Colonic mucosa (tissue), 4 donors: ENCODE measurements around the gene WDR64. TPM values are rescaled to one million over a fixed set of nuclear protein-coding genes. Genes with fewer than 3 reads are reported as not detected.

Experiments
- DNase-seq: peaks from one replicate; pipeline ENCODE4 v3.0.0-alpha.2; 2020
- H3K27ac ChIP-seq: fragments of 200-600 bp; one replicate; pipeline ENCODE4 v1.8.0; 2021
- H3K27me3 ChIP-seq: fragments of 200-600 bp; one replicate; pipeline ENCODE4 v1.8.0; 2021
- H3K36me3 ChIP-seq: fragments of 200-600 bp; one replicate; pipeline ENCODE4 v1.8.0; 2021
- H3K4me1 ChIP-seq: fragments of 200-600 bp; one replicate; pipeline ENCODE4 v1.8.0; 2021; ENCODE audit warnings: mild to moderate bottlenecking
- H3K4me3 ChIP-seq: fragments of 200-600 bp; one replicate; pipeline ENCODE4 v1.8.0; 2021
- H3K9ac ChIP-seq, 2 donors: one replicate each; pipeline ENCODE4 v1.7.0; 2013; ENCODE audit warnings: control low read depth in 2 of 2, low read depth in 2 of 2, low read length in 2 of 2
- H3K9me3 ChIP-seq: fragments of 200-600 bp; one replicate; pipeline ENCODE4 v1.8.0; 2021
- CTCF ChIP-seq: fragments of 200-600 bp; IDR thresholded peaks from one replicate; pipeline ENCODE4 v1.8.0; 2022; ENCODE audit warnings: antibody characterized with exemption, mild to moderate bottlenecking
- intact Hi-C: fragments of 100-400 bp; cut with DNase I; formaldehyde crosslinking; loops from one replicate; pipeline ENCODE4 v1.14.1; 2022
- total RNA-seq, 2 donors: library from RNA; stranded (reverse); fragmentation: NEBNext Ultra II Directional in 1 of 2; extraction: Animal tissue kit (Norgen Biotek cat#: 25700) in 1 of 2; gene quantifications; one replicate each; pipeline ENCODE4 v1.2.1, GENCODE V29; 2021
- donor health status: healthy.
- donor health status: DM: no; HTN: no; CAD: no.
- donor health status: DM: no; HTN: no; CAD: no.

WDR64 gene
- total RNA-seq, 2 donors from 2014 or later = not detected

DNA sequence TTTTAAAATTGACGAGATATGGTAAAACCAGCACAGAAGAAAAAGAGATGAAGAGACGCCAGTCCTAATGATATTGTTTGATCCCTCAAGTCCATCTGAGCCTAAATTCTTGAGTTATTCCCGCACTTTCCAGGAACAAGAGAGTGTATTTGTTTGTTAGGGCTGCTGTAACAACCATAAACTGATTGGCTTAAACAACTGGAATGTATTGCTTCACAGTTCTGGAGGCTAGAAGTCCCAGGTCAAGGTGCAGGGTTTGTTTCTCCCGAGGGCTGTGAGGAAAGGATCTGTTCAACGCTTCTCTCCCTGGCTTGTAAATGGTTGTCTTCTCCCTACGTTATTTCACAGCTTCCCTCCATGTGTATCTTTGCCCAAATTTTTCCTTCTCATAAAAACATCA lies 188.1 kb downstream of the WDR64 start:
- H3K9me3 ChIP-seq = no peaks in the 10 kb centered on the region
- H3K27me3 ChIP-seq = no peaks in the 10 kb centered on the region
- no peak for TF ChIP-seq CTCF
- no peak overlapping the region for H3K27ac ChIP-seq
- H3K4me1 ChIP-seq = no peaks in the 10 kb centered on the region
- no peaks in the 10 kb centered on the region for H3K36me3 ChIP-seq
- H3K4me3 ChIP-seq = no peak overlapping the region
- no peak for DNase-seq
- no peak overlapping the region for H3K9ac ChIP-seq
- intact Hi-C loops = no loop called here

DNA sequence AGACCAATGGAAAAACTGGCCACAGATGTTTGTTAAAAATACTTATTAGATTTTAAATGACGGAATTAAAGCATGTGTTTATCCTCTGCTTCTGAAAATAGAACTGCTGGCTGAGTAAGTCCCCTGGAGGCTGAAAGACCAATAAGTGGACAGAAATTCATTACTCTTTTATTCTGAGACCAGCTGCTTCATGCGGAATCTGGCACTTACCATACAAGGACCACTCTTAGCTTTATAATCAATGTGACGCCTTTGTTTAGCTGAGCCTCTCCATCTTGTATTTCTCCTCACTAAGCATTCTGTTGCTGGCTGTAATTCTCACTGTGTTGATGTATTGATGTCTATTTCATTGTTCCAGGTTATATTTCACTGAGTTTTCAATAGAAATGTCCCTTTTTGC lies 189.6 kb downstream of the WDR64 start:
- Histone ChIP-seq H3K36me3 (no peaks in the 10 kb centered on the region), H3K27me3 (no peaks in the 10 kb centered on the region), H3K4me1 (no peaks in the 10 kb centered on the region), H3K9ac (no peak overlapping the region), H3K4me3 (no peak overlapping the region), H3K27ac (no peak overlapping the region), H3K9me3 (no peaks in the 10 kb centered on the region)
- no peak for DNase-seq
- no peak for TF ChIP-seq CTCF
- intact Hi-C loops = no loop called here

GRCh38 chr1:241842565-241842964 lies 190.5 kb downstream of the WDR64 start:
- no peak for TF ChIP-seq CTCF
- H3K27me3 ChIP-seq = no peaks in the 10 kb centered on the region
- no peaks in the 10 kb centered on the region for H3K9me3 ChIP-seq
- H3K36me3 ChIP-seq = no peaks in the 10 kb centered on the region
- intact Hi-C loops = no loop called here
- H3K27ac ChIP-seq = no peak overlapping the region
- H3K4me3 ChIP-seq = no peak overlapping the region
- no peaks in the 10 kb centered on the region for H3K4me1 ChIP-seq
- no peak overlapping the region for H3K9ac ChIP-seq
- DNase-seq = no peak

GRCh38 chr1:241844593-241844992 lies 192.5 kb downstream of the WDR64 start:
- TF ChIP-seq CTCF = no peak
- intact Hi-C loops = no loop called here
- Histone ChIP-seq H3K36me3 (no peaks in the 10 kb centered on the region), H3K4me3 (no peak overlapping the region), H3K9me3 (no peaks in the 10 kb centered on the region), H3K27me3 (no peaks in the 10 kb centered on the region), H3K27ac (no peak overlapping the region), H3K9ac (no peak overlapping the region), H3K4me1 (peaks cover 2% of the 10 kb centered on the region)
- no peak for DNase-seq

GRCh38 chr1:241846375-241846774 lies 194.3 kb downstream of the WDR64 start:
- no peaks in the 10 kb centered on the region for H3K9me3 ChIP-seq
- no peaks in the 10 kb centered on the region for H3K27me3 ChIP-seq
- H3K36me3 ChIP-seq = no peaks in the 10 kb centered on the region
- no peak overlapping the region for H3K4me3 ChIP-seq
- H3K27ac ChIP-seq = no peak overlapping the region
- no peak for DNase-seq
- no peak for TF ChIP-seq CTCF
- H3K4me1 ChIP-seq = peaks cover 2% of the 10 kb centered on the region
- intact Hi-C loops = loop anchor here (5.0 kb wide), 1 partner anchor 151 kb away; the partner anchor contains the start of gene MAP1LC3C
- no peak overlapping the region for H3K9ac ChIP-seq
